IMR-90 (cell line): ENCODE data around the gene ADCK2. TPM values are rescaled to one million over a fixed set of nuclear protein-coding genes. Genes with fewer than 3 reads are reported as not detected.

Experiments used
- ATAC-seq: fragments of 200-7000 bp; cut with Tn5 transposase; 2 replicates; pipeline ENCODE4 v1.9.1; 2020; ENCODE audit warnings: low read depth, mild to moderate bottlenecking, moderate library complexity
- BruUV-seq: library from RNA; stranded (reverse); fragments of 400-500 nt; replicated peaks from 2 replicates; lab custom pipeline; 2021; lab: Mats Ljungman, UMichigan
- CTCF ChIA-PET: fragments of 300-600 bp; formaldehyde crosslinking; extraction: SDS; loops from one replicate; lab custom pipeline; 2021; ENCODE audit warnings: antibody characterized with exemption; lab: Yijun Ruan, JAX
- POLR2A ChIA-PET: fragments of 300-600 bp; sonication (Branson Sonifier 250); formaldehyde crosslinking; loops from one replicate; lab custom pipeline; 2022; ENCODE audit warnings: antibody characterized with exemption; ENCODE audit not compliant: unreplicated experiment; lab: Charles Lee
- DNase-seq: peaks from one replicate; pipeline ENCODE4 v3.0.0; 2013
- H2AFZ ChIP-seq: replicated peaks from 2 replicates; pipeline ENCODE3; 2013; ENCODE audit warnings: low read length, mild to moderate bottlenecking; ENCODE audit not compliant: poor library complexity
- H2AK5ac ChIP-seq: 2 replicates; pipeline ENCODE4 v1.6.1; 2013; ENCODE audit warnings: low read depth, low read length, inconsistent platforms
- H2AK9ac ChIP-seq: replicated peaks from 2 replicates; pipeline ENCODE3; 2013; ENCODE audit warnings: mild to moderate bottlenecking, low read depth, low read length, moderate library complexity; ENCODE audit not compliant: poor library complexity
- H2BK120ac ChIP-seq: 2 replicates; pipeline ENCODE4 v1.6.1; 2013; ENCODE audit warnings: low read depth, low read length, inconsistent platforms
- H2BK15ac ChIP-seq: 3 replicates; pipeline ENCODE4 v1.6.1; 2013; ENCODE audit warnings: low read depth, low read length, inconsistent platforms
- H2BK20ac ChIP-seq: 2 replicates; pipeline ENCODE4 v1.6.1; 2013; ENCODE audit warnings: low read depth, mild to moderate bottlenecking, inconsistent platforms, low read length, moderate library complexity
- H2BK5ac ChIP-seq: 2 replicates; pipeline ENCODE4 v1.6.1; 2013; ENCODE audit warnings: mild to moderate bottlenecking, low read depth, low read length, inconsistent platforms; ENCODE audit not compliant: poor library complexity, severe bottlenecking
- H3K14ac ChIP-seq: replicated peaks from 2 replicates; pipeline ENCODE4 v1.6.1; 2013; ENCODE audit warnings: low read depth, low read length, inconsistent platforms
- H3K18ac ChIP-seq: 2 replicates; pipeline ENCODE4 v1.6.1; 2013; ENCODE audit warnings: low read depth, low read length, control low read depth
- H3K23ac ChIP-seq: 2 replicates; pipeline ENCODE4 v1.6.1; 2013; ENCODE audit warnings: low read depth, low read length, inconsistent platforms
- H3K27ac ChIP-seq: 2 replicates; pipeline ENCODE4 v1.5.1; 2013; ENCODE audit warnings: mild to moderate bottlenecking, control low read depth, low read length; ENCODE audit not compliant: insufficient read depth
- H3K27me3 ChIP-seq: 2 replicates; pipeline ENCODE4 v1.6.1; 2013; ENCODE audit warnings: low read length; ENCODE audit not compliant: control insufficient read depth, insufficient read depth
- H3K36me3 ChIP-seq: 2 replicates; pipeline ENCODE4 v1.6.1; 2013; ENCODE audit warnings: low read length, mixed read lengths; ENCODE audit not compliant: control insufficient read depth, insufficient read depth
- H3K4ac ChIP-seq: 2 replicates; pipeline ENCODE4 v1.6.1; 2013; ENCODE audit warnings: low read depth, low read length, inconsistent platforms
- H3K4me1 ChIP-seq: 2 replicates; pipeline ENCODE4 v1.6.1; 2013; ENCODE audit warnings: low read length, mixed read lengths; ENCODE audit not compliant: control insufficient read depth, insufficient read depth
- H3K4me2 ChIP-seq: 2 replicates; pipeline ENCODE4 v1.6.1; 2013; ENCODE audit warnings: low read depth, mild to moderate bottlenecking, control low read depth, low read length, moderate library complexity
- H3K4me3 ChIP-seq: 2 replicates; pipeline ENCODE4 v1.5.1; 2013; ENCODE audit warnings: low read depth, mild to moderate bottlenecking, control low read depth, low read length, moderate library complexity; ENCODE audit not compliant: insufficient read depth
- H3K56ac ChIP-seq: 2 replicates; pipeline ENCODE4 v1.6.1; 2013; ENCODE audit warnings: low read length, inconsistent platforms; ENCODE audit not compliant: insufficient read depth; ENCODE audit errors: extremely low read depth
- H3K79me1 ChIP-seq, 2 experiments: 2 replicates each; pipeline ENCODE4 v1.6.1; 2013; ENCODE audit warnings: low read length in 2 of 2, inconsistent platforms in 1 of 2, low read depth in 1 of 2
- H3K9ac ChIP-seq: 2 replicates; pipeline ENCODE4 v1.6.1; 2013; ENCODE audit warnings: low read depth, low read length, control low read depth
- H3K9me1 ChIP-seq: 2 replicates; pipeline ENCODE4 v1.6.1; 2013; ENCODE audit warnings: low read length, inconsistent platforms; ENCODE audit not compliant: insufficient read depth
- H3K9me3 ChIP-seq: 2 replicates; pipeline ENCODE4 v1.6.1; 2013; ENCODE audit warnings: low read length; ENCODE audit not compliant: control insufficient read depth, insufficient read depth
- H4K20me1 ChIP-seq: 2 replicates; pipeline ENCODE4 v1.6.1; 2013; ENCODE audit warnings: low read length, inconsistent platforms; ENCODE audit not compliant: insufficient read depth
- H4K5ac ChIP-seq: 2 replicates; pipeline ENCODE4 v1.6.1; 2013; ENCODE audit warnings: mild to moderate bottlenecking, low read depth, low read length, control low read depth
- H4K8ac ChIP-seq, 2 experiments: 2 replicates each; pipeline ENCODE4 v1.6.1; 2013; ENCODE audit warnings: low read depth in 2 of 2, low read length in 2 of 2, control low read depth in 1 of 2, inconsistent platforms in 1 of 2
- H4K91ac ChIP-seq: 2 replicates; pipeline ENCODE4 v1.6.1; 2013; ENCODE audit warnings: low read depth, low read length, inconsistent platforms; ENCODE audit not compliant: insufficient read depth
- CEBPB ChIP-seq: IDR thresholded peaks from 2 replicates; pipeline ENCODE4 v1.6.1; 2012; ENCODE audit warnings: low read depth, low read length, improper control_type of control experiment
- CTCF ChIP-seq: conservative IDR thresholded peaks from 2 replicates; pipeline ENCODE4 v1.5.1; 2012; ENCODE audit warnings: mild to moderate bottlenecking, low read depth, low read length, improper control_type of control experiment
- MAFK ChIP-seq: IDR thresholded peaks from 2 replicates; pipeline ENCODE4 v1.6.1; 2012; ENCODE audit warnings: low read depth, low read length, improper control_type of control experiment
- MXI1 ChIP-seq: IDR thresholded peaks from 2 replicates; pipeline ENCODE4 v1.6.1; 2012; ENCODE audit warnings: low read depth, mild to moderate bottlenecking, low read length, moderate library complexity, borderline replicate concordance
- NFE2L2 ChIP-seq: fragments of 150-350 bp; IDR thresholded peaks from 2 replicates; pipeline ENCODE4 v1.6.1; 2016; ENCODE audit warnings: low read depth, mild to moderate bottlenecking, low read length
- POLR2A ChIP-seq: IDR thresholded peaks from 2 replicates; pipeline ENCODE4 v1.6.1; 2012; ENCODE audit warnings: mild to moderate bottlenecking, low read depth, low read length
- WGBS, 2 experiments: methylation state at CpG; one replicate each; pipeline versions ENCODE4 v1.1.5 to v1.1.7; 2013; ENCODE audit warnings: missing lambda C conversion rate in 2 of 2; ENCODE audit not compliant: insufficient read length in 1 of 2; ENCODE audit errors: extremely low coverage in 2 of 2; 5-methylcytosine and 5-hydroxymethylcytosine counted together
- dilution Hi-C: fragments of 300-500 bp; cut with HindIII; formaldehyde crosslinking; loops from one replicate; pipeline ENCODE4 v1.14.3; 2018; ENCODE audit warnings: low sequenced_read_pairs; ENCODE audit not compliant: unreplicated experiment
- in situ Hi-C: fragments of 300-500 bp; cut with MboI; formaldehyde crosslinking; loops from 3 replicates; pipeline ENCODE4 v1.14.3; 2019; ENCODE audit warnings: low sequenced_read_pairs, inconsistent platforms, mixed read lengths
- intact Hi-C: fragments of 100-400 bp; cut with micrococcal nuclease; formaldehyde crosslinking; loops from 2 replicates; pipeline ENCODE4 v1.10.0; 2022
- polyA plus RNA-seq, 3 experiments: library from polyadenylated mRNA; depleted of rRNA; stranded (reverse); fragments of >200 nt; gene quantifications; 2 replicates each; pipeline ENCODE4 v1.2.3, GENCODE V29; 2012; ENCODE audit warnings: low replicate concordance in 1 of 3
- total RNA-seq: library from RNA; depleted of rRNA; stranded (reverse); fragments of >200 nt; gene quantifications from 2 replicates; pipeline ENCODE4 v1.2.3, GENCODE V29; 2012

Gene ADCK2
- total and polyA plus RNA-seq, 2 of the 4 experiments (the other 2 are of a cell fraction), result 7.1 to 10.0 TPM

- TF ChIP-seq MAFK (no peak), CTCF (no peak), POLR2A (no peak), MXI1 (no peak), CEBPB (no peak), NFE2L2 (no peak)
- POLR2A ChIA-PET, result no interaction called here
- no peak overlapping the region for H2AFZ ChIP-seq
- ATAC-seq (peak; percentile 48), DNase-seq (peak; percentile 66)
- no peak overlapping the region for H4K5ac ChIP-seq
- no peak overlapping the region for H3K4me3 ChIP-seq
- peak overlapping the region; percentile 34; the same call in 1 of the 2 replicates for H3K4ac ChIP-seq
- no peaks in the 10 kb centered on the region for H3K9me3 ChIP-seq
- H3K23ac ChIP-seq, result no peak overlapping the region
- H3K56ac ChIP-seq, result no peak overlapping the region
- no peaks in the 10 kb centered on the region for H3K36me3 ChIP-seq
- BruUV-seq, result no TSS peak
- H2AK9ac ChIP-seq, result no peak overlapping the region
- peak overlapping the region; percentile 44; the same call in 1 of the 2 replicates for H3K14ac ChIP-seq
- no peak overlapping the region for H3K4me2 ChIP-seq
- H3K79me1 ChIP-seq, result no peaks in the 10 kb centered on the region
- H2BK120ac ChIP-seq, result peak overlapping the region; percentile 8; the same call in 1 of the 2 replicates
- intact Hi-C loops (no loop called here), dilution Hi-C loops (no loop called here), in situ Hi-C loops (loop anchor here (5.0 kb wide), 2 partner anchors 127 to 172 kb away; partner anchors contain the start of gene MKRN1)
- H4K8ac ChIP-seq, result no peak overlapping the region; a peak in 1 of 4 replicates
- H3K4me1 ChIP-seq, result peaks cover 13% of the 10 kb centered on the region
- 0 out of 2 replicates have a peak overlapping the region, but pooled peaks have one; percentile 18 for H4K91ac ChIP-seq
- no peak overlapping the region for H2BK5ac ChIP-seq
- no peak overlapping the region for H3K27ac ChIP-seq
- no peak overlapping the region for H3K9ac ChIP-seq
- H2BK20ac ChIP-seq, result peak overlapping the region; percentile 55; the same call in 1 of the 2 replicates
- no peak overlapping the region for H3K18ac ChIP-seq
- H4K20me1 ChIP-seq, result no peaks in the 10 kb centered on the region
- H3K27me3 ChIP-seq, result no peaks in the 10 kb centered on the region
- no peak overlapping the region for H2BK15ac ChIP-seq
- 100% methylated on average over 2 of the region's 6 CpGs; no CpG with 5 or more reads in 1 of the 2 experiments for WGBS, 2 experiments
- H2AK5ac ChIP-seq, result peak overlapping the region; percentile 7; the same call in 1 of the 2 replicates
- 0 out of 2 replicates have a peak, but pooled peaks cover 3% of the 10 kb centered on the region for H3K9me1 ChIP-seq
- CTCF ChIA-PET, result interaction anchor here (0.6 to 0.7 kb wide), 2 partner anchors 59 to 126 kb away, joined by 3 read pairs; no protein-coding TSS in a partner anchor
Observed at GRCh38 chr7:140649556-140650205, 23.1 kb upstream of the ADCK2 start.
